ENCODE results near the gene PFKFB4. TPM values are rescaled to one million over a fixed set of nuclear protein-coding genes. Genes with fewer than 3 reads are reported as not detected.

PFKFB4 gene
- total RNA-seq, 2 experiments from 2014 or later, result 0.98 to 2.5 TPM

DNA sequence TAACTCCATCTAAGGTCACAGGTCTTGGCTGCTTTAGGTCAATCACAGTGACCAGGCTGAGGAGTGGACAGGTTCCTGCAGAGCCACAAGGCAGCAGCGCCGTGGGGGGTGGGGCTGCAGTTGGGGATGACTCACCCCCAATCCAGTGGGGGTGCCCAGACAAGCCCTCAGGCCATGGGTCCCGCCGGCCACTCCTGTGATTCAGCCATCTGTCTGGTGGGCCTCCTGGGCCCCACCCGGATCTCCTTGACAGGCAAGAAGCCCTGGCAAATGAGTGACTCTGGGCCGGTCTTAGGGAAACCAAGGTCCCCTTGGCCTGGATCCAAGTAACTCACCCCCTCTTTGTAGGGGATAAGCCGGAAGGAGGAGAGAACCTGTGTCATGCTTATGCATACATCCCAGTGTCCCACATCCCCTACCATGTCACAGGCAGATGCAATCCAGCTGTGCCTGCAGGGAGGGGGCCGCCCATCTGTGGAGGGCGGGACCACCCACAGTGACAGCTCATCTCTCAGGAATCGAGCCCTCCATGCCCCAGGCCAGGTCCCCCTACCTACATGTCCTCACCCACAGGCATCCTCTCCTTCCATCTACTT, 39.0 kb upstream of the PFKFB4 start:
- Mint-ChIP-seq H3K4me3 (no peak overlapping the region), H3K27ac (no peak overlapping the region), H3K36me3 (ENCODE audit: low read depth) (peaks cover 35% of the 10 kb centered on the region), H3K9me3 (no peaks in the 10 kb centered on the region), H3K4me1 (ENCODE audit: low read depth) (peaks cover 6% of the 10 kb centered on the region), H3K27me3 (peaks cover 39% of the 10 kb centered on the region)
- H3K27me3 ChIP-seq (ENCODE audit: control insufficient read depth in 1 of 2, insufficient read depth in 2 of 2, low read length in 2 of 2), result peaks cover 9 to 33% of the 10 kb centered on the region in 2 experiments
- POLR2A ChIA-PET, result no interaction called here
- TF ChIP-seq, protein P1, sequence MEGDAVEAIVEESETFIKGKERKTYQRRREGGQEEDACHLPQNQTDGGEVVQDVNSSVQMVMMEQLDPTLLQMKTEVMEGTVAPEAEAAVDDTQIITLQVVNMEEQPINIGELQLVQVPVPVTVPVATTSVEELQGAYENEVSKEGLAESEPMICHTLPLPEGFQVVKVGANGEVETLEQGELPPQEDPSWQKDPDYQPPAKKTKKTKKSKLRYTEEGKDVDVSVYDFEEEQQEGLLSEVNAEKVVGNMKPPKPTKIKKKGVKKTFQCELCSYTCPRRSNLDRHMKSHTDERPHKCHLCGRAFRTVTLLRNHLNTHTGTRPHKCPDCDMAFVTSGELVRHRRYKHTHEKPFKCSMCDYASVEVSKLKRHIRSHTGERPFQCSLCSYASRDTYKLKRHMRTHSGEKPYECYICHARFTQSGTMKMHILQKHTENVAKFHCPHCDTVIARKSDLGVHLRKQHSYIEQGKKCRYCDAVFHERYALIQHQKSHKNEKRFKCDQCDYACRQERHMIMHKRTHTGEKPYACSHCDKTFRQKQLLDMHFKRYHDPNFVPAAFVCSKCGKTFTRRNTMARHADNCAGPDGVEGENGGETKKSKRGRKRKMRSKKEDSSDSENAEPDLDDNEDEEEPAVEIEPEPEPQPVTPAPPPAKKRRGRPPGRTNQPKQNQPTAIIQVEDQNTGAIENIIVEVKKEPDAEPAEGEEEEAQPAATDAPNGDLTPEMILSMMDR (IDR thresholded peaks at IDR 0.05), result no peak
- peaks cover 27% of the 10 kb centered on the region for H3K36me3 ChIP-seq (ENCODE audit: insufficient read depth, low read length)
- peaks cover 8% of the 10 kb centered on the region for H3K4me1 ChIP-seq (ENCODE audit: insufficient read depth, low read length)
- intact Hi-C loops (cut with DNase I, micrococcal nuclease), result no loop called here
- peaks cover 0 to 4% of the 10 kb centered on the region in 2 experiments for H3K9me3 ChIP-seq (ENCODE audit: control insufficient read depth in 1 of 2, insufficient read depth in 1 of 2, low read length in 2 of 2)
- no peak overlapping the region for H3K27ac ChIP-seq (ENCODE audit: low read depth in 1 of 2, low read length in 2 of 2)
- DNase-seq (peak in 2 of 14 experiments; percentile 48 to 61), ATAC-seq (ENCODE audit: poor library complexity) (no peak)
- no peak overlapping the region for H3K4me3 ChIP-seq (ENCODE audit: low read length)
- CTCF ChIA-PET, result no interaction called here

DNA sequence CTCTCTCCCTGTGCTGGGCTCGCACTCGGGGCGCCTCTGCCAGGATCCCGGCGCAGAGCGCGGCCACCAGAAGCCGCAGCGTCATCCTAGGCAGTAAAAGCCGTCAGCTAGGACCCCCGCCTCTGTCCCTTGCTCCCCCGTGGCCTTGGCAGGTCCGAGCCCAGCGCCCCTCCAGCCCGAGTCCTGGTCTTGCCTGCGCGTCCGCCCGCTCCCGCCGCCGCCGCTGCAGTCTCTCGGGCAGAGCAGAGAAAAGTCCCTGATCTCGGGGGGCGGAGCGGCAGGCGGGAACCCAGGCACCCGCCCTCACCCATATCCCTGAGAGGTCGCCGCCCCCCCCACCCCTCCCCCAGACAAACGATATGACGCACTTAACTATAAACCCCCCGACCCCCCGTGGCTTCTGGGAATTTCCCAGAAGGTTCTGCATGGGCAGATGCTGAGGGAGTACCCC, 38.5 kb upstream of the PFKFB4 start, which contains the start of gene COL7A1:
COL7A1 (minus strand) TSS at position 255 of the 451 bp plus-strand sequence; CDS start at position 85, 170 bp downstream.
- CTCF ChIA-PET, result no interaction called here
- no peak for ATAC-seq (ENCODE audit: poor library complexity)
- Mint-ChIP-seq H3K36me3 (ENCODE audit: low read depth) (peaks cover 30% of the 10 kb centered on the region), H3K9me3 (no peaks in the 10 kb centered on the region), H3K4me3 (no peak within 1 kb of the TSS), H3K4me1 (ENCODE audit: low read depth) (peaks cover 6% of the 10 kb centered on the region), H3K27ac (no peak within 1 kb of the TSS), H3K27me3 (peaks cover 42% of the 10 kb centered on the region)
- peaks cover 0 to 4% of the 10 kb centered on the region in 2 experiments for H3K9me3 ChIP-seq (ENCODE audit: control insufficient read depth in 1 of 2, insufficient read depth in 1 of 2, low read length in 2 of 2)
- no peak within 1 kb of the TSS for H3K4me3 ChIP-seq (ENCODE audit: low read length)
- peaks cover 21% of the 10 kb centered on the region for H3K36me3 ChIP-seq (ENCODE audit: insufficient read depth, low read length)
- peaks cover 8% of the 10 kb centered on the region for H3K4me1 ChIP-seq (ENCODE audit: insufficient read depth, low read length)
- TF ChIP-seq, protein P1 (IDR thresholded peaks at IDR 0.05), result no peak
- DNase-seq, result peak in 3 of 14 experiments; percentile 8 to 55 (median 53)
- peaks cover 9 to 33% of the 10 kb centered on the region in 2 experiments for H3K27me3 ChIP-seq (ENCODE audit: control insufficient read depth in 1 of 2, insufficient read depth in 2 of 2, low read length in 2 of 2)
- POLR2A ChIA-PET, result no interaction called here
- no peak within 1 kb of the TSS for H3K27ac ChIP-seq (ENCODE audit: low read depth in 1 of 2, low read length in 2 of 2)
- intact Hi-C loops (cut with DNase I, micrococcal nuclease), result no loop called here

GRCh38 chr3:48594417-48595049, 37.9 kb upstream of the PFKFB4 start:
- peaks cover 9 to 33% of the 10 kb centered on the region in 2 experiments for H3K27me3 ChIP-seq (ENCODE audit: control insufficient read depth in 1 of 2, insufficient read depth in 2 of 2, low read length in 2 of 2)
- peaks cover 8% of the 10 kb centered on the region for H3K4me1 ChIP-seq (ENCODE audit: insufficient read depth, low read length)
- Mint-ChIP-seq H3K27ac (no peak overlapping the region), H3K27me3 (peaks cover 48% of the 10 kb centered on the region), H3K36me3 (ENCODE audit: low read depth) (peaks cover 24% of the 10 kb centered on the region), H3K4me1 (ENCODE audit: low read depth) (peaks cover 6% of the 10 kb centered on the region), H3K9me3 (no peaks in the 10 kb centered on the region), H3K4me3 (no peak overlapping the region)
- no peak overlapping the region for H3K27ac ChIP-seq (ENCODE audit: low read depth in 1 of 2, low read length in 2 of 2)
- intact Hi-C loops (cut with DNase I, micrococcal nuclease), result no loop called here
- ChIA-PET CTCF (no interaction called here), POLR2A (no interaction called here)
- no peak for ATAC-seq (ENCODE audit: poor library complexity)
- H3K4me3 ChIP-seq (ENCODE audit: low read length), result no peak overlapping the region
- H3K36me3 ChIP-seq (ENCODE audit: insufficient read depth, low read length), result peaks cover 16% of the 10 kb centered on the region
- DNase-seq, result no peak
- TF ChIP-seq, protein P1 (IDR thresholded peaks at IDR 0.05), result no peak
- H3K9me3 ChIP-seq (ENCODE audit: control insufficient read depth in 1 of 2, insufficient read depth in 1 of 2, low read length in 2 of 2), result peaks cover 0 to 4% of the 10 kb centered on the region in 2 experiments
